Neural crest cell (in vitro differentiated cells): ENCODE data around the gene HSPA1B. TPM values are rescaled to one million over a fixed set of nuclear protein-coding genes. Genes with fewer than 3 reads are reported as not detected.
"Not testable (repeated sequence)": the region's sequence is repeated elsewhere in the genome, so short reads cannot be mapped to it uniquely, and the experiment has no call there.

Experiments
- DNase-seq: peaks from one replicate; pipeline ENCODE4 v3.0.0; 2021; ENCODE audit warnings: low read depth, mixed read lengths, low spot score
- H3K27ac Mint-ChIP-seq: one replicate; pipeline ENCODE4 v1.8.0; 2021; ENCODE audit warnings: mild to moderate bottlenecking, mixed read lengths; ENCODE audit not compliant: unreplicated experiment
- H3K27me3 Mint-ChIP-seq: 2 replicates; pipeline ENCODE4 v1.8.0; 2021; ENCODE audit warnings: low read depth, mild to moderate bottlenecking, mixed read lengths
- H3K36me3 Mint-ChIP-seq: 2 replicates; pipeline ENCODE4 v1.8.0; 2021; ENCODE audit warnings: low read depth, mild to moderate bottlenecking, mixed read lengths
- H3K4me1 Mint-ChIP-seq: 2 replicates; pipeline ENCODE4 v1.8.0; 2021; ENCODE audit warnings: mixed read lengths
- H3K4me3 Mint-ChIP-seq: one replicate; pipeline ENCODE4 v1.8.0; 2021; ENCODE audit warnings: mild to moderate bottlenecking, mixed read lengths
- H3K9me3 Mint-ChIP-seq: 2 replicates; pipeline ENCODE4 v1.8.0; 2021; ENCODE audit warnings: mixed read lengths
- total RNA-seq: library from RNA; stranded (reverse); gene quantifications from 2 replicates; pipeline ENCODE4 v1.2.1, GENCODE V29; 2021
- TF ChIP-seq, protein P1 (sequence below): fragments of 200-600 bp; sonication (generic); conservative IDR thresholded peaks from 2 replicates; pipeline ENCODE4 v1.5.0; 2021; ENCODE audit warnings: antibody characterized with exemption, mild to moderate bottlenecking

HSPA1B gene
- total RNA-seq, 1 donor from 2014 or later = 82.5 TPM

DNA sequence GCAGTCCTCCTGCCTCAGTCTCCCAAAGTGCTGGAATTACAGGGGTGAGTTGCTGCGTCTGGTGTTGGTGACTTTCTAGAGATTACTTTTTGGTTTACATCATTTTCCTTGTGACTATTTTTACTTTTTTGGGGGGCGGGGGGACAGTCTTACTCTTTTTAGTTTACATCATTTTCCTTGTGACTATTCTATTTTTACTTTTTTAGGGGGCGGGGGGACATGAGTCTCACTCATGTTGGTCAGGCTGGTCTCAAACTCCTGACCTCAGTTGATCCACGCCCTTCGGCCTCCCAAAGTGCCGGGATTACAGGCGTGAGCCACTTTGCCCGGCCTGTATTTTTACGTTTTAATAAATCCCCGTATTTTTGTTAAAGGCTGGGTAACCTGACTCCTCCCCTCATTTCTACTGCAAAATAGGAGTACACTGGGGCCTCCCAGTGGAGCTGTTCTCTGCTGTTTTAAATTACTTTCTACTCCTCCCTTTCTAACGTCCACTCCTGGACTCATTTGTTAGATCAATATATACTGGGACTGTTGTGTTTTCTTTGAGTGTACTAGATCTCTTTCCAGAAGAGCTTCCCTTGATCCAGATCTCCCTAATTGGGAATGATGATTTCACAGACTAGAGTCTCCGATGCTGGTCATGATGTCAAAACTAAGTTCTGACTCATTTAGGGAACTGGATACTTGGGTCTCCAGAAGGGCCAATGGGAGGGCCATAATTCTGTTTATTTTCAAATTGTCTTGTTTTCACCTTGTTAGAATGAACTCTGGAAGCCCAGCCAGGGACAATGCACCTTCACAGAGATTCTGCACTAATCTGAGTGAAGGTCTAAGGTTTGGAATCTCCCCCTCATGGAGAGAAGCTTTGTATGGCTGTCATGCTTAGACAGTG is 9.2 kb downstream of the HSPA1B start:
- H3K4me3 Mint-ChIP-seq = peak overlapping the region; percentile 98
- peaks cover 43% of the 10 kb centered on the region for H3K36me3 Mint-ChIP-seq
- no peaks in the 10 kb centered on the region for H3K27me3 Mint-ChIP-seq
- H3K9me3 Mint-ChIP-seq = no peaks in the 10 kb centered on the region
- H3K27ac Mint-ChIP-seq = peak overlapping the region; percentile 88
- DNase-seq = no peak
- TF ChIP-seq, protein P1, sequence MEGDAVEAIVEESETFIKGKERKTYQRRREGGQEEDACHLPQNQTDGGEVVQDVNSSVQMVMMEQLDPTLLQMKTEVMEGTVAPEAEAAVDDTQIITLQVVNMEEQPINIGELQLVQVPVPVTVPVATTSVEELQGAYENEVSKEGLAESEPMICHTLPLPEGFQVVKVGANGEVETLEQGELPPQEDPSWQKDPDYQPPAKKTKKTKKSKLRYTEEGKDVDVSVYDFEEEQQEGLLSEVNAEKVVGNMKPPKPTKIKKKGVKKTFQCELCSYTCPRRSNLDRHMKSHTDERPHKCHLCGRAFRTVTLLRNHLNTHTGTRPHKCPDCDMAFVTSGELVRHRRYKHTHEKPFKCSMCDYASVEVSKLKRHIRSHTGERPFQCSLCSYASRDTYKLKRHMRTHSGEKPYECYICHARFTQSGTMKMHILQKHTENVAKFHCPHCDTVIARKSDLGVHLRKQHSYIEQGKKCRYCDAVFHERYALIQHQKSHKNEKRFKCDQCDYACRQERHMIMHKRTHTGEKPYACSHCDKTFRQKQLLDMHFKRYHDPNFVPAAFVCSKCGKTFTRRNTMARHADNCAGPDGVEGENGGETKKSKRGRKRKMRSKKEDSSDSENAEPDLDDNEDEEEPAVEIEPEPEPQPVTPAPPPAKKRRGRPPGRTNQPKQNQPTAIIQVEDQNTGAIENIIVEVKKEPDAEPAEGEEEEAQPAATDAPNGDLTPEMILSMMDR = no peak
- H3K4me1 Mint-ChIP-seq = peaks cover 41% of the 10 kb centered on the region

- H3K27me3 Mint-ChIP-seq = no peaks in the 10 kb centered on the region
- TF ChIP-seq, protein P1 = no peak
- DNase-seq = no peak
- peaks cover 41% of the 10 kb centered on the region for H3K4me1 Mint-ChIP-seq
- H3K4me3 Mint-ChIP-seq = peak overlapping the region; percentile 98
- H3K9me3 Mint-ChIP-seq = no peaks in the 10 kb centered on the region
- H3K36me3 Mint-ChIP-seq = peaks cover 43% of the 10 kb centered on the region
- H3K27ac Mint-ChIP-seq = no peak overlapping the region
Observed at GRCh38 chr6:31837369-31838113, 10.0 kb downstream of the HSPA1B start.

DNA sequence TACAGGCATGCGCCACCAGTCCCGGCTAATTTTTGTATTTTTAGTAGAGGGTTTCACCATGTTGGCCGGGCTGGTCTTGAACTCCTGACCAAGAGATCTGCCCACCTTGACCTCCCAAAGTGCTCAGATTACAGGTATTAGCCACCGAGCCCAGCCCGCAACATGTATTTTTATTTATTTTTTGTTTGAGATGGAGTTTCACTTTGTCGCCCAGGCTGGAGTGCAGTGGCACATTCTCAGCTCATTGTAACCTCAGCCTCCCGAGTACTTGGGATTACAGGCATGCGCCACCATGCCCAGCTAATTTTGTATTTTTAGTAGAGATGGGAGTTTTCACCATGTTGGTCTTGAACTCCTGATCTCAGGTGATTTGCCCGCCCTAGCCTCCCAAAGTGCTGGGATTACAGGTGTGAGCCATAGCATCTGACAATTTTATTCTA is 10.6 kb downstream of the HSPA1B start:
- peak overlapping the region; percentile 98 for H3K4me3 Mint-ChIP-seq

GRCh38 chr6:31838968-31839367 is 11.4 kb downstream of the HSPA1B start:
- Mint-ChIP-seq H3K4me3 (peak overlapping the region; percentile 71), H3K4me1 (peaks cover 41% of the 10 kb centered on the region), H3K27ac (no peak overlapping the region), H3K36me3 (peaks cover 43% of the 10 kb centered on the region), H3K9me3 (no peaks in the 10 kb centered on the region), H3K27me3 (no peaks in the 10 kb centered on the region)
- TF ChIP-seq, protein P1 = no peak
- no peak for DNase-seq

More for the DNA sequence above, 10.6 kb downstream of the HSPA1B start:
- not testable (repeated sequence) for DNase-seq, H3K27me3 Mint-ChIP-seq, H3K9me3 Mint-ChIP-seq, H3K27ac Mint-ChIP-seq
- Mint-ChIP-seq H3K4me1 (peaks cover 41% of the 10 kb centered on the region), H3K36me3 (peaks cover 43% of the 10 kb centered on the region)

DNA sequence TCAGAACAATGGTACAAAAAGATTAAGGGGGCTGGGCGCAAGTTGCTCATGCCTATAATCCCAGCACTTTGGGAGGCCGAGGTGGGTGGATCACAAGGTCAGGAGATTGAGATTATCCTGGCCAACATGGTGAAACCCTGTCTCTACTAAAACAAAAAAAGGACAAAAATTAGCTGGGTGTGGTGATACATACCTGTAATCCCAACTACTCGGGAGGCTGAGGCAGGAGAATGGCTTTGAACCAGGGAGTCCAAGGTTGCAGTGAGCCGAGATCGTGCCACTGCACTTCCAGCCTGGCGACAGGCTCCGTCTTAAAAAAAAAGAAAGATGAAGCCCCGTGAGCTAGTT is 12.2 kb downstream of the HSPA1B start:
- H3K4me3 Mint-ChIP-seq = peak overlapping the region; percentile 71
- peaks cover 34% of the 10 kb centered on the region for H3K4me1 Mint-ChIP-seq
- not testable (repeated sequence) for H3K27me3 Mint-ChIP-seq, H3K27ac Mint-ChIP-seq, H3K9me3 Mint-ChIP-seq, DNase-seq
- peaks cover 43% of the 10 kb centered on the region for H3K36me3 Mint-ChIP-seq

DNA sequence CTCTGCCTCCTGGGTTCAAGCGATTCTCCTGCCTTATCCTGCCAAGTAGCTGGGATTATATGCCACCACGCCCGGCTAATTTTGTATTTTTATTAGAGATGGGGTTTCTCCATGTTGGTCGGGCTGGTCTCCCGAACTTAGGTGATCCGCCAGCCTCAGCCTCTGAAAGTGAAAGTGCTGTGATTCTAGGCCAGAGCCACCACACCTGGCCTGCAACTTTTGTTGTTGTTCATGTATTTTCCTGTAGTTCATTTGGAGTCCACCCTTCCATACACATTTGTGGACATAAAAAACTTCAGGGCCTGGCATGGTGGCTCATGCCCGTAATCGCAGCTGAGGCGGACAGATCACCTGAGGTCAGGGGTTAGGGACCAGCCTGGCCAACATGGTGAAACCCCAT is 14.5 kb downstream of the HSPA1B start:
- no peak for DNase-seq
- no peaks in the 10 kb centered on the region for H3K9me3 Mint-ChIP-seq
- no peaks in the 10 kb centered on the region for H3K27me3 Mint-ChIP-seq
- H3K27ac Mint-ChIP-seq = no peak overlapping the region
- TF ChIP-seq, protein P1 = no peak
- peak overlapping the region; percentile 65 for H3K4me3 Mint-ChIP-seq
- H3K36me3 Mint-ChIP-seq = peaks cover 27% of the 10 kb centered on the region
- H3K4me1 Mint-ChIP-seq = peaks cover 15% of the 10 kb centered on the region
